GM21390 (cell line): Measurements from ENCODE around the gene SALL2.
A peak's percentile ranks its signal among the peaks of the same experiment; 100 is the strongest.
"Not testable (repeated sequence)": the region's sequence is repeated elsewhere in the genome, so short reads cannot be mapped to it uniquely, and the experiment has no call there.

Source experiments
- ATAC-seq: cut with Tn5 transposase; IDR thresholded peaks from one replicate; pipeline ENCODE4 v1.9.1; 2021; ENCODE audit not compliant: unreplicated experiment

SALL2 gene

DNA sequence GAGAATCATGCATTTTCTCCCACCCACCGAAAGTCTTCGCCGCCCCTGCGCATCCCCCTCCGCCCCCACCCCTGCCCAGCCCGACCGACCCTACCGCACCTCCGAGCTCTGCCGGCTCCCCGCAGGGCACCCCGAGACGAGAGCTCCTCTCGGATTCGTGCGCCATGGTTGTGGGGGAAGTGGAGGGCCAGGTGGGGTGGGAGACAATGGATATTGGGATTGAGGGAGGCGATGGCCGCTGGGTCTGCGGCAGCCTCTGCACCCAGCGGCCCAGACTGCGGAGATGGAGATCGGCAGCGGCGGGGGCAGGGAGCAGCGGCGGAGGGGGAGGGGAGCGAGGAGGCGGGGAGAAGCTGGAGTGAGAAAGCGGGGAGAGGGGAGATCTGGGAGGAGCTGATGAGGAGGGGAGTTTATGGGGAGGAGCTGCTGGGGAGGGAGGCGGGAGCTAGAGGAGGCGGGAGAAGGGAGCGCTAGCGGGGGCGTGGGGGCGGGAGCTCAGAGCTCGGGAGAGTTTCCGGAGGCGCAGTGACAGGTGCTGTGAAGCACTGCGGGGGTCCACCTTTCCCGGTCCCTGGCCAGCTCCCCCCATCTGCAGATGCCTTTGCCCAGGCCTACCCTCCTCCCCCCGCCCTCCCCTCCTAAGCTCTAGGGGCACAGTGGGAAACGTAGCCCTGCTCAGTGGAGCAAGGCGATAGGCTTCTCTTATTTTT is at the start of gene SALL2:
Gene SALL2 (minus strand): TSS at position 385 of the 710 bp plus-strand sequence. CDS start 219 bp downstream, at position 166.
- peak; percentile 62 for ATAC-seq

DNA sequence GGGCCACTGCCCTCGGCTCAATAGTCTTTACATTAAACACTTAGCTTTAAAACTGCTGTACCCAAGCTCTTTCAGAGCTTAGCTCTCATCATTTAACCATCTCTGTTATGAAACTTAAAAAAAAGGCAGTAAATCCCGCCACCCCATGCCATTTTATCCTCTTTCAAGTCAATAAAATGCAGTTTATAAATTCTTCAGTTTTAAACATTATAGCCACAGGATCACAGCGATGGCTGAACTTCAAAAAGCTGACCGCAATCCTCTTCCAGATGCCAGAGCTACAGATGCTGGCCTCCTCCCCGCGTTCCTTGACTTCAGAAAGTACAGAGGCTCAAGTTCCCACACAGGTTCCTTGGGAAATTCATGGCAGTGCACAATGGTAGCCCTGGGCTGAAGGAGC is 49.5 kb upstream of the SALL2 start:
- no peak for ATAC-seq

DNA sequence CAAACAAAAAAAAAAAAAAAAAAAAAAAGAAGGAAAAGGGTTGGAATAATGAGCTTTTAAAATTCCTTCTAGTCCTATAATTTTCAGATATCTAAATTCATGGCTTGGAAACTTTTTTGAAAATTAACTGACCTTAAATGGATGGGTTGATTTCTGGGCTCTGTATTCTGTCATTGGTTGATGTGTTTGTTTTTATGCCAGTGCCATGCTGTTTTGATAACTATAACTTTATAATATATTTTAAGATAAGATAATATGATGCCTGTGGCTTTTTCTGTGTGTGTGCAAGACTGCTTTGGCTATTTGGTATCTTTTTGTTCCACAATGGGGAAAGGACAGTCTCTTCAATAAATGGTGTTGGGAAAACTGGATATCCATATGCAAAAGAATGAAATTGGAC is 46.5 kb upstream of the SALL2 start:
- ATAC-seq: no peak

DNA sequence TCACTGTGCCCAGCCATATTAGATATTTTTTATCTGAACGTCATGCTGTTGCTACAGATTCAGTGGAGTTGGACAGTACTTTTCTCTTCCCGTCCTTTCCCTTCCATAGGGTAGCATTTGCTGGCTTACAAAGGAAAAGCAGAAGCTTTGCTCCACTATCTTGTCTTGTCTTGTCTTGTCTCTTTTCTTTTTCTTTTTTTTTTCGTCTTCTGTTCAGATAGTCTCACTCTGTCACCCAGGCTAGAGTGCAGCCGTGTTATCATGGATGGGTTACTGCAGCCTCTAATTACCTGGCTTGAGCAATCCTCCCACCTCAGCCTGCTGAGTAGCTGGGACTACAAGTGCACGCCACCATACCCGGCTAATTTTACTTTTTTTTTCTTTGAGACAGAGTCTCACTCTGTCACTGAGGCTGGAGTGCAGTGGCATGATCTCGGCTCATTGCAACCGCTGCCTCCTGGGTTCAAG is 32.6 kb upstream of the SALL2 start:
- no peak for ATAC-seq

DNA sequence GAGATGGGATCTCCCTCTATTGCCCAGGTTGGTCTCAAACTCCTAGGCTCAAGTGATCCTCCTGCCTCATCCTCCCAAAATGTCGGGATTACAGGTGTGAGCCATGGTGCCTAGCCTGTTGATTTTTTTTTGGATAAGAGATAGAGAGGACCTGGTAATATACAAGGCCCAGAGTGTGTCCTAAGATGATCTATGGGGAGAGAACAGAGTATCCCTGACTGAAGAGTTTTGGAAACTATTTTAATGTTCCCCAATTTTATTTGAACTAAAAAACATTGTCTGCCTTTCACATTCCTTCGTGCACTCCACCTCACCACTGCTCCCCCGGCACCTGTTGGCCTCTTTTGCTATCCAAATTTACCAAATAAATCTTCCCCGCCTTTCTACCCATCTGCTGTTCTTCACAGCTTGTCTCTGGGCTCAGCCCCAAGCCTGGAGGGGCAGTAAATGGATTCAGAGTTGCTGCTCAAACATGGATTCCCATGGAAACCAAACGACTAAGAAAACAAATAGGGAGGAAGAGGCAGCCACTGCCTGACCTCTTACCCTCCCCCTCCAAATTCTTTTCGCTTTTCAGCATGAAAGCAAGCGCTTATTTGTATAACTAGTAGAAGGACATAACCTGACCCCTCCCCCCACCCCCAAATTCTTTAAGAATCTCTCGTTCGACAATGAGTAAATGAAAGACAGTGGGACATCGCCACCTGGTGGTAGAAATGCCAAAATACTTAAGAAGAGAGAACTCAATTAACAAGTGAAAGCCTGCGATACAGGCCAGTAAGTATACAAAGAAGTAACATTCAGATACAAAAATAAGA is 31.1 kb upstream of the SALL2 start:
- no peak for ATAC-seq

DNA sequence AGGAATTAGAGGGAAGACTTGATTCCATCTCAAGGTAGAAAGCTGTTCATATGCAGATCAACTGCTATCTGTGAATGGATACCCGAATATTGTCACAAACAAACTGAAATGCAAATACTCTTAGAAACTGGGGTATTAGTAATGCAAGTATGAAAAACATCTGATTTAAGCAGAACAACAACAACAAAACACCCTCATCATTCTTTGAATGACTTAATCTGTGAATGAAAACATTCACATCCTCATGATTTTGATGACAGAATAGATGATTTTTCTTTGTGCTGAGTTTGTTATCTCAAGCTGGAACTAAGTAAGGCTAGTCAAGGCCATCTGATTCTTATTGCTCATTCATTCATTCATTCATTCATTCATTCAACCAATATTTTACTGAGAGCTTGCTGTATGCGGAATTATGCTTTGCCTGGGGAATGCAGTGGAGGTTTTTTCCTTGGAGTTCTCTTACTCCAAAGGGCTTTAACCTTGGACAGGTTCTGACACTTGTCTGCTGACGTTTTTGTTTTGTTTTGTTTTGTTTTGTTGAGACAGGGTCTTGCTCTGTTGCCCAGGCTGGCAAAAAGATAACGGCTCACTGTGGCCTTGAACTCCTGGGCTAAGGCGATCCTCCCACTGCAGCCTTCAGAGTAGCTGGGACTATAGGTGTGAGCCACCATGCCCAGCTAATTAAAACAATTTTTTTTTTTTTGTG is 30.4 kb upstream of the SALL2 start:
- no peak for ATAC-seq

DNA sequence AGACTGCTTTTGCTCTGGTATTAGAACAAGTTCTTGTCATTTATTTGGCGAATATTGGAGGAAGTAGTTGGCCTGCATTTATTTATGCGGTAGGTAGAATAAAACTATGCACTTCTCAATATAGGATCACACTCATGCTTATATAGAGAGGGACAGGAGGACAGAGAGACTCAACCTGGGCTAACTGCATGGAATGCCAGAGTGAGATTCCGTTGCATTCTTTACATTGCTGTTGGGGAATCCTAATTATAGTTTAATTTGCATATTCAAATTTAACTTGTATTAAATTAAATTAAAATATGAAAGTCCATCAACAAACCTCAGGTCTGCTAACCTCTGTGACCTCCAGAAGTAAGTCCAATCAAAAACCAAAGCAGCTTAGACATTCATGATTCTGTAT is 27.1 kb upstream of the SALL2 start:
- no peak for ATAC-seq

DNA sequence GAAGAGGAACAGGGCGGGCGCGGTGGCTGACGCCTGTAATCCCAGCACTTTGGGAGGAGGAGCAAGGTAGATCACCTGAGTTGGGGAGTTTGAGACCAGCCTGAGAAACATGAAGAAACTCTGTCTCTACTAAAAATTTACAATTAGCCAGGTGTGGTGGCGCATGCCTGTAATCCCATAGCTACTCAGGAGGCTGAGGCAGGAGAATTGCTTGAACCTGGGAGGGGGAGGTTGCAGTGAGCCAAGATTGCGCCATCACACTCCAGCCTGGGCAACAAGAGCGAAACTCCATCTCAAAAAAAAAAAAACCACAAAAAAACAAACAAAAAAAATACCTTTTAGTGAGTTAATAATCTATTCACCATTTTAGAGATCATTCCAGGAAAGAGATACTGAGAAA is 18.4 kb upstream of the SALL2 start:
- ATAC-seq: not testable (repeated sequence)

DNA sequence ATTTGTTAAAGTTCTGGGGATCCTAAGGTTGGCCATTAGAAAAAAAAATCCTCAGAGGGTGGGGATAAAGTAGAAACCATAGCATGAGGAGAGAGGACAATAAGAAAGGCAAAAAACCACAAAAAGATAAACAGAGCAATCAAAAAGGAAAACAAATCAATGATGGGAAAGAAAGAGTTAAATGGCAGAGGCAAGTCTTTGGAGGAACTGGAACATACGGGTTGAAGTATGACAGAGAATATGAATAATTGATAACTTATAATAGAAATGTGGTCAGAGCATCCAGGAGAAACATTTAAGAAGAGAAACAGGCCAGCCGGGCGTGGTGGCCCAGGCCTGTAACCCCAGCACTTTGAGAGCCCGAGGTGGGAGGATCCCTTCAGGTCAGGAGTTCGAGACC is 17.8 kb upstream of the SALL2 start:
- ATAC-seq: no peak

DNA sequence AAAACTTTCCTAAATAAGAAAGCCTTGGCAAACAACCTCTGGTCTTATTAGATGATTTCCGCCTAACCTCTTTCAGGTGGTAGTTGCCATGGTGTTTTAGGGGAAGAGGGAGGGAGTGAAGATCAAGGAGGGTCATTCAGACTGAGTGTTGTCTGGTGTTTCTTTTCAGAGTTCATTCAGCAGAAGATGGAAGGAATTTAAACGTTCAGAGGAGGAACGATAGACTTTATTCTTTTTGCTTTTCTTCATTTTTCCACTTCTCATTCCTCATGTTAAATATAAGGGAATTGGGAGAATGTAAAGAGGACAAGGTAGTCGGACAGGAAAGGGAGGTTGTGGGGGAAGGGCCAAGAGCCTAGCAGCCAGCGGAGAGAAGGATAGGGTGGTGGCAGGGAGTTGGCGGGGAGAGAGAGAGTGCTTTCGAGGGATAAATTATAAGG is 17.4 kb upstream of the SALL2 start:
- ATAC-seq: no peak

DNA sequence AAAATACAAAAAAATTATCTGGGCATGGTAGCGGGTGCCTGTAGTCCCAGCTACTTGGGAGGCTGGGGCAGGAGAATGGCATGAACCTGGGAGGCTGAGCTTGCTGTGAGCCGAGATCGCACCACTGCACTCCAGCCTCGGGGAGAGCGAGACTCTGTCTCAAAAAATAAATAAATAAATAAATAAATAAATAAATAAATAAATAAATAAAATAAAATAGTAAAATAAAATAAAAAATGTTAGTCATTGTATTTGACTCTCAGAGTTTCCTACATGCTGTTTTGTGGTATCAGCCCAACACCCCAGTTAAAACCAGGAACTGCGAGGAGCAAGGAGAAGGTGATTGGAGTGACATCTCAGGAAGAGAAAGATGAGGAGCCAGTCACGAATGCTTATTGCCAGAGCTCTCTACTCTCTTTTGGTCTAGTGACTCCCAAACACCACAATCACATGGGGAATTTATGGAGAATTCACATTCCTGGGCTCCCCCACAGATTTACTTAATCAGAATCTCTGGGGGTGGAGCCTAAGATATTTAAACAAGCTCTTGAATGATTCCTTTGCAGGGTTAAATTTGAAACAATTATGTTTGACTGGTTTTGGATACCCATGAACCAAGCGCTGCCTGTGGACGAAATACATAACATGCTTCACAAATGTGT is 15.4 kb upstream of the SALL2 start:
- no peak for ATAC-seq

DNA sequence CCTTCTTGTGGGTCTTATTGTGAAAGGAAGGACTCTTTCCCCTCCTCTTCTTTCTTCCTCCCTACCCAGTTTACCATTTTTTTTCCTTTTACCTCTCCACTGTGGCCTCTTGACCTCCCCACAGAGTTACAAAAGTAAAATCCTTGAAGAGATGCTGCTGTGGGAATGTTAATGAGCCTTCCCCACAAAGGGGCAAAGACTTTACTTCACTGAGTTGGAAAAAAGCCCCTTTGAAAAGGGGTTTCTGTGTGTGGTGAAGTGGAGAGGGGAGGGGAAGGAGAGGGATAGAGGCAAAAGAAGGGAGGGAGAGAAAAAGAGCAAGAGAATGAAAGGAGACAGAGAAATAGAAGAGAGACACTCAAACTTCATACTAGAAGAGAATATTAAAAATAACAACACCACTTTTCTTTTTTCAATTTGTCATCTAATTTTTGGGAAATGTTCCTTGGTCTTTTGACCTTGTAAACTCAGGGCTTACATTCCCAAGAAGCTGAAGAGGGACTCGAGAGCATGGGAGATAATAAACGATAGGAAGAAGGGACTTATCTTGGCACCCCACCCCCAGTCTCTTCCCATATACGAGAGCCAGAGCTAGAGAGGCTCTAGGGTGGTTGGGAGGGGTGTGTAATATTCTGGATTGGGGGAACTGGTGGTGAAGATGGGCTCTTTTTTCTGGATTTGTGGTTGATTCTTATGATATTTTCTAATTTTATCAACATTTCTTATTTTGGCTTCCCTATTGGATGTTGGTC is 13.2 kb upstream of the SALL2 start:
- ATAC-seq: no peak

DNA sequence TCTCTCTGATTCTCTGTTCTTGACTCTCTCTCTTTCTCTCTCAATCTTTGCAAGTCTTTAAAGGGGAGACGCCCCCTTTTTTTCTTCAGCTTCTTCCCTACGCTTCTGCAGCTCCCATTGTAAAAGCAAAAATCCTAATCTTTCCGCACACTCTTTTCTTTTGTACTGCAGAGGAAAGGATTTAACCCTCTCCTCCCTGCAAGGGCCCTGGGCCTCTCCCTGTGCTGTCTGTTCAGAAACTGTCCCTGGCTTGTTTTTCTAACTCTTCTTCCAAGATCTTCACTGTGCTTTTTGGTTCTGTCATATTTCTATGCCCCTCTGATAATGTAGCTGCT is 10.9 kb upstream of the SALL2 start:
- no peak for ATAC-seq

DNA sequence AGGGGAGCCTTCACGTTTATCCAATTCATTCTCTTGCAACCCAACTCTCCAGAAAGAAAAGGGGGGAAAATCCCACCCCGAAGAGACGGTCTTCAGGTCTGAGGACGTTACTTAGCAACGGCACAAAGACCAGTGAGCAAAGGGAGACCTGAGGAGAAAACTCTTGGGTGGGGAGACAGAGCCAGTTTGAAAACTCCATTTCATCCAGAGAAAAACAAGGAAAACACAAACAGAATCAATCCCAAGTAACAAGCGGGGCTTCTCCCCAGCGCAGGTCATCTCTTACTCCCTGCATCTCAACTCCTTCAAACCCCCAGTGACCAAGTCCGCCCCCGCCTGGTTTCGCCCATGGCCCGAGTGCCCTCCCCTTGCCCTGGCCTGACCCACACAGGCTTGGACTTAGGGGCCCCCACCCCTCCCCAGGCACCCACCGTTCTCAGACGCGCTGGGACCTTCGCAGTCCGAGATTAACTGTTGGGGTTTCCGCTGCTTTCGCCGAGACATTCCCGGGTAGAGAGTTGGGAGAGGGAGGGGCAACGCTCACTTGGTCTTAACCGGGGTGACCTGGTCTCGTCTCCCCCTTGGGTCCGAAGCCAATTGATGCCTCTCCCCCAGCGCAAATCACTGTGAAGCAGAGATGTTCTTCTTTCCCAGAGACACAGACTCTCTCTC is 10.4 kb upstream of the SALL2 start:
- no peak for ATAC-seq

DNA sequence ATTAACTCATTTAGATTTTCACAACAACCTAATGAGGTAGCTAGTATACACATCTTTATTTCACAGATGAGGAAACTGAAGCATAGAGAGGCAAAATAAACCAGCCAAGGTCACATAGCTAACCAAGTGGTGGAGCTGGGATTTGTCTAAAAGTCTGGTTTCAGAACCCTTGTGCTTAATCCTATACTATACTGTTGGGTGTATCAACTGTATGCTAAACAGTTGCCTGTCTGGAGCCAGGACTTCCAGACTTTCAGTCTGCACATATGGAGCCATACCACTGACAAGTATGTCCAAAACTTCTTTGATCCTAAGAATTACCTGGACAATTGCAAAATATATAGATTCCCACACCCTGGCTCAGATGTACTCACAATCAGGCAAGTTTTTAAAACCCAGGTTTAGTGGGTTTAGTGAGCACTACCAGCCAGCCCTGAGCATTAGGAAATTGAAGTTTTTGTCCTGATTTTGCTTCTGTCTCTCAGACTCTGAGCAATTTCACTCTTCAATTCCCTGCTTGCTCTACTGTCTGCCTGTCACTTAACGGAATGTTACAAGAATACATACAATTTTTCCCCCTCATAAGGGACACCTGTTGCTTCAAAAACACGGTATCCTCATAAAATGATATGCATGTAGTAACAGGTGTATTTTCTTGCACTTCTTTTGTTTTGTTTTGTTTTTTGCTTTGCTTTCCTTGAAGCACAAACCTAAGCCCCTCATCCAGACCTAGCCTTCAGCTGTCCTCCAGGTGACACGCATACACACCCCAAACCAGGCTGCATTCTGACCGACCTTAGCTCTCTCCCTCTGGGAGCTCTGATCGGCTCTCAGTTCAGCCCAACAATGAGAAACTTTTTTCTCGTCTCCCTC is 9.6 kb upstream of the SALL2 start:
- no peak for ATAC-seq

DNA sequence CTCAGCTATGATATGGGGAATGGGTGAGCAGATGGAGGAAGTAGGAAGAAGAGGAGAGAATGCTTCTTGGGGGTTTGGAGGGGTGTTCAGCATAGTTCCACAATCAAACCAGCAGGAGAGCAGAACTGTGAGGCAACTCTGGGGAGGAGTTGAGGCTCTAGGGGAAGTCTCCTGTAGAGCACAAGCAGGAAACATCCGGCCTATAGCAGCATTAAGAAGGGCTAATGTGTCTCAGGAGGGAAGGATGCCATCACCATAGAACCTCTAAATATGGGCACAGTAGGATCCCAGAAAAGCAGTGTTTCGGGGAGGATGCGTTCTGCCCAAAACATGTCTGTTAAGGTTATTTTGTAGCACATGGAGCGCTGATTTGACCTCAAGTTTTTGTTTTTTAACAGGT is 8.4 kb upstream of the SALL2 start:
- ATAC-seq: no peak

DNA sequence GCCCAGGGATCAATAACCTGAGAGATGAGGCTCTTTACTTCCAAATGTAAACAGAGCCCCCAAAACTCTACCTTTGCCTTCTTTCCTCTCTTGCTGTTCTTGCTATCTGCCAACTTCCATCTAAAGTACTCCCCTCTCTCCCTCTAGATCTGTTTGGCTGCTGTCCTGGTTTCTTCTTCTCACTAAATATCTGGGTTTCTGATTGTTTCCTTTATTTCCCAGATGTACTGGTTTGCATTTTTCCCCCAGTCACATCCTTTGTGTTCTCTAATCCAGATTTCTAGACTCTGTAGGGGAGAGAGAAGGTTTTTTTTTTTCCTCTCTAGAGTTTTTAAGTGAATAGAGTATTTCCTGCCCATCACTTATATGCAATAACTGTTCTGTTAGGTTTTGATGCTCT is 7.1 kb upstream of the SALL2 start:
- no peak for ATAC-seq

DNA sequence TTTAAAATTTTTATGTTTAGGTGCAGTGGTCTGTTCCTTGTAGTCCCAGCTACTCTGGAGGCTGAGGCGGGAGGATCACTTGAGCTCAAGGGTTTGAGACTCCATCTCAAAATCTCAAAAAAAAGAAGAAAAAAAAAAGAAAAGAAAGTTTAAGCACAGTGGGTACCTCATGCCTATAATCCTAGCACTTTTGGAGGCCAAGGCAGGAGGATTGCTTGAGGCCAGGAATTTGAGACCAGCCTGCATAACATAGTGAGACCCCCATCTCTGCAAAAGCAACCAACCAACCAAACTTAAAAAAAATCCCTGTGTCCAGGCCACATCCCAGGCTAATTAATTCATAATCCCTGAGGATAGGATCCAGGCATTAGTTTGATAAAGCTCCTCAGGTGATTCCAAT is 3.4 kb upstream of the SALL2 start:
- ATAC-seq: no peak
